IMR-90 (cell line): ENCODE results near the gene CENPX. TPM values are rescaled to one million over a fixed set of nuclear protein-coding genes. Genes with fewer than 3 reads are reported as not detected.
"Not testable (repeated sequence)": the region's sequence is repeated elsewhere in the genome, so short reads cannot be mapped to it uniquely, and the experiment has no call there.

Source experiments
- ATAC-seq: fragments of 200-7000 bp; cut with Tn5 transposase; 2 replicates; pipeline ENCODE4 v1.9.1; 2020; ENCODE audit warnings: low read depth, mild to moderate bottlenecking, moderate library complexity
- BruUV-seq: library from RNA; stranded (reverse); fragments of 400-500 nt; replicated peaks from 2 replicates; lab custom pipeline; 2021; lab: Mats Ljungman, UMichigan
- CTCF ChIA-PET: fragments of 300-600 bp; formaldehyde crosslinking; extraction: SDS; loops from one replicate; lab custom pipeline; 2021; ENCODE audit warnings: antibody characterized with exemption; lab: Yijun Ruan, JAX
- POLR2A ChIA-PET: fragments of 300-600 bp; sonication (Branson Sonifier 250); formaldehyde crosslinking; loops from one replicate; lab custom pipeline; 2022; ENCODE audit warnings: antibody characterized with exemption; ENCODE audit not compliant: unreplicated experiment; lab: Charles Lee
- DNase-seq: peaks from one replicate; pipeline ENCODE4 v3.0.0; 2013
- H2AFZ ChIP-seq: replicated peaks from 2 replicates; pipeline ENCODE3; 2013; ENCODE audit warnings: low read length, mild to moderate bottlenecking; ENCODE audit not compliant: poor library complexity
- H2AK5ac ChIP-seq: 2 replicates; pipeline ENCODE4 v1.6.1; 2013; ENCODE audit warnings: low read depth, low read length, inconsistent platforms
- H2AK9ac ChIP-seq: replicated peaks from 2 replicates; pipeline ENCODE3; 2013; ENCODE audit warnings: mild to moderate bottlenecking, low read depth, low read length, moderate library complexity; ENCODE audit not compliant: poor library complexity
- H2BK120ac ChIP-seq: 2 replicates; pipeline ENCODE4 v1.6.1; 2013; ENCODE audit warnings: low read depth, low read length, inconsistent platforms
- H2BK15ac ChIP-seq: 3 replicates; pipeline ENCODE4 v1.6.1; 2013; ENCODE audit warnings: low read depth, low read length, inconsistent platforms
- H2BK20ac ChIP-seq: 2 replicates; pipeline ENCODE4 v1.6.1; 2013; ENCODE audit warnings: low read depth, mild to moderate bottlenecking, inconsistent platforms, low read length, moderate library complexity
- H2BK5ac ChIP-seq: 2 replicates; pipeline ENCODE4 v1.6.1; 2013; ENCODE audit warnings: mild to moderate bottlenecking, low read depth, low read length, inconsistent platforms; ENCODE audit not compliant: poor library complexity, severe bottlenecking
- H3K14ac ChIP-seq: replicated peaks from 2 replicates; pipeline ENCODE4 v1.6.1; 2013; ENCODE audit warnings: low read depth, low read length, inconsistent platforms
- H3K18ac ChIP-seq: 2 replicates; pipeline ENCODE4 v1.6.1; 2013; ENCODE audit warnings: low read depth, low read length, control low read depth
- H3K23ac ChIP-seq: 2 replicates; pipeline ENCODE4 v1.6.1; 2013; ENCODE audit warnings: low read depth, low read length, inconsistent platforms
- H3K27ac ChIP-seq: 2 replicates; pipeline ENCODE4 v1.5.1; 2013; ENCODE audit warnings: mild to moderate bottlenecking, control low read depth, low read length; ENCODE audit not compliant: insufficient read depth
- H3K27me3 ChIP-seq: 2 replicates; pipeline ENCODE4 v1.6.1; 2013; ENCODE audit warnings: low read length; ENCODE audit not compliant: control insufficient read depth, insufficient read depth
- H3K36me3 ChIP-seq: 2 replicates; pipeline ENCODE4 v1.6.1; 2013; ENCODE audit warnings: low read length, mixed read lengths; ENCODE audit not compliant: control insufficient read depth, insufficient read depth
- H3K4ac ChIP-seq: 2 replicates; pipeline ENCODE4 v1.6.1; 2013; ENCODE audit warnings: low read depth, low read length, inconsistent platforms
- H3K4me1 ChIP-seq: 2 replicates; pipeline ENCODE4 v1.6.1; 2013; ENCODE audit warnings: low read length, mixed read lengths; ENCODE audit not compliant: control insufficient read depth, insufficient read depth
- H3K4me2 ChIP-seq: 2 replicates; pipeline ENCODE4 v1.6.1; 2013; ENCODE audit warnings: low read depth, mild to moderate bottlenecking, control low read depth, low read length, moderate library complexity
- H3K4me3 ChIP-seq: 2 replicates; pipeline ENCODE4 v1.5.1; 2013; ENCODE audit warnings: low read depth, mild to moderate bottlenecking, control low read depth, low read length, moderate library complexity; ENCODE audit not compliant: insufficient read depth
- H3K56ac ChIP-seq: 2 replicates; pipeline ENCODE4 v1.6.1; 2013; ENCODE audit warnings: low read length, inconsistent platforms; ENCODE audit not compliant: insufficient read depth; ENCODE audit errors: extremely low read depth
- H3K79me1 ChIP-seq, 2 experiments: 2 replicates each; pipeline ENCODE4 v1.6.1; 2013; ENCODE audit warnings: low read length in 2 of 2, inconsistent platforms in 1 of 2, low read depth in 1 of 2
- H3K9ac ChIP-seq: 2 replicates; pipeline ENCODE4 v1.6.1; 2013; ENCODE audit warnings: low read depth, low read length, control low read depth
- H3K9me1 ChIP-seq: 2 replicates; pipeline ENCODE4 v1.6.1; 2013; ENCODE audit warnings: low read length, inconsistent platforms; ENCODE audit not compliant: insufficient read depth
- H3K9me3 ChIP-seq: 2 replicates; pipeline ENCODE4 v1.6.1; 2013; ENCODE audit warnings: low read length; ENCODE audit not compliant: control insufficient read depth, insufficient read depth
- H4K20me1 ChIP-seq: 2 replicates; pipeline ENCODE4 v1.6.1; 2013; ENCODE audit warnings: low read length, inconsistent platforms; ENCODE audit not compliant: insufficient read depth
- H4K5ac ChIP-seq: 2 replicates; pipeline ENCODE4 v1.6.1; 2013; ENCODE audit warnings: mild to moderate bottlenecking, low read depth, low read length, control low read depth
- H4K8ac ChIP-seq, 2 experiments: 2 replicates each; pipeline ENCODE4 v1.6.1; 2013; ENCODE audit warnings: low read depth in 2 of 2, low read length in 2 of 2, control low read depth in 1 of 2, inconsistent platforms in 1 of 2
- H4K91ac ChIP-seq: 2 replicates; pipeline ENCODE4 v1.6.1; 2013; ENCODE audit warnings: low read depth, low read length, inconsistent platforms; ENCODE audit not compliant: insufficient read depth
- MXI1 ChIP-seq: IDR thresholded peaks from 2 replicates; pipeline ENCODE4 v1.6.1; 2012; ENCODE audit warnings: low read depth, mild to moderate bottlenecking, low read length, moderate library complexity, borderline replicate concordance
- WGBS, 2 experiments: methylation state at CpG; one replicate each; pipeline versions ENCODE4 v1.1.5 to v1.1.7; 2013; ENCODE audit warnings: missing lambda C conversion rate in 2 of 2; ENCODE audit not compliant: insufficient read length in 1 of 2; ENCODE audit errors: extremely low coverage in 2 of 2; 5-methylcytosine and 5-hydroxymethylcytosine counted together
- dilution Hi-C: fragments of 300-500 bp; cut with HindIII; formaldehyde crosslinking; loops from one replicate; pipeline ENCODE4 v1.14.3; 2018; ENCODE audit warnings: low sequenced_read_pairs; ENCODE audit not compliant: unreplicated experiment
- in situ Hi-C: fragments of 300-500 bp; cut with MboI; formaldehyde crosslinking; loops from 3 replicates; pipeline ENCODE4 v1.14.3; 2019; ENCODE audit warnings: low sequenced_read_pairs, inconsistent platforms, mixed read lengths
- intact Hi-C: fragments of 100-400 bp; cut with micrococcal nuclease; formaldehyde crosslinking; loops from 2 replicates; pipeline ENCODE4 v1.10.0; 2022
- polyA plus RNA-seq, 3 experiments: library from polyadenylated mRNA; depleted of rRNA; stranded (reverse); fragments of >200 nt; gene quantifications; 2 replicates each; pipeline ENCODE4 v1.2.3, GENCODE V29; 2012; ENCODE audit warnings: low replicate concordance in 1 of 3
- total RNA-seq: library from RNA; depleted of rRNA; stranded (reverse); fragments of >200 nt; gene quantifications from 2 replicates; pipeline ENCODE4 v1.2.3, GENCODE V29; 2012
- TF ChIP-seq, protein P1 (sequence below): fragments of 150-350 bp; IDR thresholded peaks from 2 replicates; pipeline ENCODE4 v1.6.1; 2016; ENCODE audit warnings: low read depth, mild to moderate bottlenecking, low read length, moderate library complexity, borderline replicate concordance

Gene CENPX
- total and polyA plus RNA-seq, 2 of the 4 experiments (the other 2 are of a cell fraction): 44.8 to 86.8 TPM

DNA sequence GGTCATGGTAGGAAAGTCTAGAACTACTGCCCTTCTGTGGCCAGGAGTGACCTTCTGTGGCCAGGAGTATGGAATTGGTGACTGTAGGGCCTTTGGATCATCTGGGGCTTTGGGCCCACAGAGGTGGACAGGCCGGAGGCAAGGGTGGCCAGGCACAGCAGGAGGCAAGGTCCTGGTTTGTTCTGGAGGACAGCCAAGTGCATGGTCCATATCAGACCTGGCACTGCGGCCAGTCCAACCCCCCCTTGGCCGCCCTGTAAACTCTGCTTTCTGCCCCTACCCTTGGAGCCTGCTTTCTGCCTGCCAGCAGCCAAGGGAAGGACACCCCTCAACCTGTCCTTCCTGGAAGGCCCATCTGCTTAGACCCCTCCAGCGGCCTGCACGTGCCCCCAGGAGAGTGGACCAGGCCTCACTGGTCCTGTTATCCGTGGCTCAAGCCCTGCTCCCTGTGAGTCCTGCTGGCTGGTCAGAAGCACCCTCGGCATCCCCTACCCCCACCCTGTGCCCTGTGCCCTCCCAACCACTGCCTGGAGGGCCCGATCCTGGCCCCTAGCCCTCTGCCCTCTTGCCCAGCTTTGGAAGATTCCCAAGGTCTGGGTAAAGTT is 17.1 kb upstream of the CENPX start:
- Histone ChIP-seq H2BK15ac (no peak overlapping the region), H3K9me1 (peaks cover 14% of the 10 kb centered on the region; the same call in 1 of the 2 replicates), H3K27ac (no peak overlapping the region), H3K4me3 (no peak overlapping the region), H2AFZ (no peak overlapping the region), H2BK120ac (no peak overlapping the region), H4K8ac (no peak overlapping the region), H3K14ac (no peak overlapping the region), H3K79me1 (peaks cover 7 to 12% of the 10 kb centered on the region in 2 experiments), H3K36me3 (no peaks in the 10 kb centered on the region), H4K5ac (no peak overlapping the region), H3K9me3 (no peaks in the 10 kb centered on the region), H2AK5ac (no peak overlapping the region), H3K23ac (no peak overlapping the region), H3K4me1 (peaks cover 7% of the 10 kb centered on the region), H3K4me2 (no peak overlapping the region), H3K56ac (no peak overlapping the region), H3K18ac (no peak overlapping the region), H3K9ac (no peak overlapping the region), H2BK20ac (no peak overlapping the region), H2AK9ac (no peak overlapping the region), H4K91ac (no peak overlapping the region), H4K20me1 (peaks cover 5% of the 10 kb centered on the region), H3K4ac (no peak overlapping the region), H2BK5ac (no peak overlapping the region), H3K27me3 (no peaks in the 10 kb centered on the region)
- ATAC-seq (no peak), DNase-seq (no peak)
- intact Hi-C loops: loop anchor here (10.0 kb wide), 1 partner anchor 285 kb away; no protein-coding TSS in a partner anchor
- CTCF ChIA-PET: no interaction called here
- in situ Hi-C loops: no loop called here
- dilution Hi-C loops: no loop called here
- TF ChIP-seq, protein P1, sequence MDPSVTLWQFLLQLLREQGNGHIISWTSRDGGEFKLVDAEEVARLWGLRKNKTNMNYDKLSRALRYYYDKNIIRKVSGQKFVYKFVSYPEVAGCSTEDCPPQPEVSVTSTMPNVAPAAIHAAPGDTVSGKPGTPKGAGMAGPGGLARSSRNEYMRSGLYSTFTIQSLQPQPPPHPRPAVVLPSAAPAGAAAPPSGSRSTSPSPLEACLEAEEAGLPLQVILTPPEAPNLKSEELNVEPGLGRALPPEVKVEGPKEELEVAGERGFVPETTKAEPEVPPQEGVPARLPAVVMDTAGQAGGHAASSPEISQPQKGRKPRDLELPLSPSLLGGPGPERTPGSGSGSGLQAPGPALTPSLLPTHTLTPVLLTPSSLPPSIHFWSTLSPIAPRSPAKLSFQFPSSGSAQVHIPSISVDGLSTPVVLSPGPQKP: no peak
- TF ChIP-seq MXI1: no peak
- BruUV-seq: no TSS peak
- POLR2A ChIA-PET: no interaction called here
- WGBS, 2 experiments: 77% methylated on average over 5 of the region's 8 CpGs; no CpG with 5 or more reads in 1 of the 2 experiments

DNA sequence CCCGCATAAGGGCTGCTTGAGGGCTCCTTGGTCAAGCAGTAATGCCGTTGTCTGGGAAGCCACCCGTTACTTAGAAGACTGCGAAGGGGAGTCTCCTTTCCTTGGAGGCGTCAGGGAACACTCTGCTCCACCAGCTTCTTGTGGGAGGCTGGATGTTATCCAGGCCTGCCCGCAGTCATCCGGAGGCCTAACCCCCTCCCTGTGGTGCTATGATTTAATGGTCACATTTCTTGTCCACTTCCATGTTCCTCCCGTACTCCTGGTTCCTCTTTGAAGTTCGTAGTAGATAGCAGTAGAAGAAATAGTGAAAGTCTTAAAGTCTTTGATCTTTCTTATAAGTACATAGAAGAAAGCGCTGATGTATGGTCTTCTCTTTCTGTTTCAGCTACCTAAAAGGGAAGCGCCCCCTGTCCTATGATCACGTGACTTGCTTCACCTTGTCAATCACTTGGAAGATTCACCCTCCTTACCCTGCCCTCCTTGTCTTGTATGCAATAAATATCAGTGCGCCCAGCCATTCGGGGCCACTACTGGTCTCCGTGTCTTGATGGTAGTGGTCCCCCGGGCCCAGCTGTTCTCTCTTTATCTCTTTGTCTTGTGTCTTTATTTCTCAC is 16.2 kb upstream of the CENPX start:
- H3K56ac ChIP-seq, H3K4me2 ChIP-seq, H3K27me3 ChIP-seq, H2AFZ ChIP-seq, H2AK5ac ChIP-seq, dilution Hi-C loops, H4K8ac ChIP-seq, H3K9me3 ChIP-seq, H3K4me3 ChIP-seq, H3K4me1 ChIP-seq, H4K91ac ChIP-seq, CTCF ChIA-PET, ATAC-seq, H3K27ac ChIP-seq, H3K9ac ChIP-seq, H2BK120ac ChIP-seq, H4K20me1 ChIP-seq, BruUV-seq, H2BK5ac ChIP-seq, H3K18ac ChIP-seq, H3K23ac ChIP-seq, H3K14ac ChIP-seq, H2AK9ac ChIP-seq, DNase-seq, H4K5ac ChIP-seq, POLR2A ChIA-PET, H2BK15ac ChIP-seq, H3K36me3 ChIP-seq, H3K4ac ChIP-seq, in situ Hi-C loops, H2BK20ac ChIP-seq: not testable (repeated sequence)
- H3K79me1 ChIP-seq: peaks cover 7 to 12% of the 10 kb centered on the region in 2 experiments
- 86% methylated on average over 6 of the region's 16 CpGs; no CpG with 5 or more reads in 1 of the 2 experiments for WGBS, 2 experiments
- peaks cover 14% of the 10 kb centered on the region; the same call in 1 of the 2 replicates for H3K9me1 ChIP-seq
- intact Hi-C loops: loop anchor here (10.0 kb wide), 1 partner anchor 286 kb away; no protein-coding TSS in a partner anchor
